Right ventricle myocardium inferior (tissue), 1 donor: ENCODE measurements around the gene CDH23. TPM values are rescaled to one million over a fixed set of nuclear protein-coding genes. Genes with fewer than 3 reads are reported as not detected.
A peak's percentile ranks its signal among the peaks of the same experiment; 100 is the strongest.

Source experiments
- ATAC-seq: fragments of 200-7000 bp; cut with Tn5 transposase; one replicate; pipeline ENCODE4 v1.9.1; 2020; ENCODE audit warnings: mild to moderate bottlenecking, moderate library complexity
- DNase-seq: peaks from one replicate; pipeline ENCODE4 v3.0.0; 2021; ENCODE audit errors: missing footprints
- intact Hi-C: fragments of 100-400 bp; cut with DNase I; formaldehyde crosslinking; loops from one replicate; pipeline ENCODE4 v1.11.0; 2022
- total RNA-seq: library from RNA; stranded (reverse); fragmentation: NEBNext Ultra II Directional; extraction: Animal tissue kit (Norgen Biotek cat#: 25700); gene quantifications from one replicate; pipeline ENCODE4 v1.2.1, GENCODE V29; 2021
- donor health status: DM: no; HTN: yes; CAD: no; lungs with severe emphysema.

CDH23 gene
- total RNA-seq, 1 donor from 2014 or later, result 4.8 TPM

DNA sequence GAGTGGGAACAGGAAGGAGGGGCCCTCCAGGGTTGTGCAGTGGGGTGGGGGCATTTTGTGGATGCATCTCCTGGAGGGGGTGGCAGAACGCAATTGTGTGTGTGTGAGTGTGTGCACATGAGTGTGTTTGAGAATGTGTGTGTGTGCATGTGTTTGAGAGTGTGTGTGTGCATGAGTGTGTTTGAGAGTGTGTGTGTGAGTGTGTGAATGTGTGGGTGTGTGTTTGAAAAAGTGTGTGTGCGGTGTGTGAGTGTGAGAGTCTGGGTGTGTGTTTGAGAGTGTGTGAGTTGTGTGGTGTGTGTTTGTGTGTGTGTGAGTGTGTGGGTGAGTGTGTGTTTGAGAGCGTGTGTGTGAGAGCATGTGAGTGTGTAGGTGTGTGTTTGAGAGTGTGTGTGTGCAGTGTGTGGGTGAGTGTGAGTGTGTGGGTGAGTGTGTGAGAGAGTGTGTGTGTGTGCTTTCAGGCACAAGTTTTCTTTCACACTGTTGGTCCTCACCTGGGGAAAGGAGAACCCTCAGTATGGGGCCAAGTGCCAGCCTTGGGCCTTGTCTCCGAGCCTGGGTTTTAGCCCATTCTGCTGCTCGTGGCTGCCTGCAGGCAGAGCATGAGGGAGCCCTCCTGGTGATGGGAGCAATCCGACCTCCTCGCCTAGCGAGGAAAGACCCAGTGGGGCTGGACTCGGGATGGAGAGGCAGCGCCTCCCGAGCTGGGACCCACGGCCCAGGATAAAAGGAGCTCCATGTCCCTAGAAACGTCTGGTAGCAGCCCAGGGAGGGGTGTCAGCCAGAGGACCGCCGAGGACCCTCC lies 35.6 kb downstream of the CDH23 start:
- no peak for DNase-seq
- intact Hi-C loops, result no loop called here
- ATAC-seq, result no peak

DNA sequence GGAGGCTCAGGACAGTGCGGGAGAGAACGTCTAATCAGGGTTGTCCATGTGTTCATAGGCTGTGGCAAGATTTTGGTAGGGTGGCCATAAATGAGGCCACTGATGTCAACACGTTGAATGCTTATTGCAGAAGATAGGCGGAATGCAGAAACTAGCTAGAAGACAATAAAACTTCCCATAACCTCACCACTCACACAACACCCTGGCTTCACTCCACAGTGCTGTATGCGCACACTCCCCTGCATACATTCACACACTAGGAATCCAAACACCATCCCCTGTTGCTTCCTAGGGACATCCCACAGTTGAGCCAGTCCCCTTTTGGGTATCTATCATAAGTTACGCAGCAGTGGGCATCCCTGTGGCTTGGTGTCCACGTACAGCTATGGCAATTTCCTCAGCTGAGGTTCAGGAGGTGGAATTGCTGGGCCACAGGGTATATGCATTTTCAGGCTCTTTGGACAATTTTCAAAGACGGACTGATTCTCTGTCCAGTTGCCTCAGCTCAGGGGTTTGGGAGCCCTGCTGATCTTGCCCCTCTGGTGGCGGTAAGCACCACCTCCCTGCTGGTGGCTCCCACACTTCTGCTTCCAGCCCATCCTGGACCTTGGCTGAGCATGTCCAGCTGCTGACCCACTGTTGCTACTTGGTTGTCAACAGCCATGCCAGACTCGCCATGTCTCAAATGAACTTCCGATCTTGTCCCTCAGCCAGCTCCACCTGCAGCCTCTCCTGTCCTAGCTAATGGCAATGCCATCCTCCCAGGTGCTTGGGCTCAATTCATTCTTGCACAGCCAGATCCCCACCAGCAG lies 36.4 kb downstream of the CDH23 start:
- ATAC-seq, result no peak
- no peak for DNase-seq
- intact Hi-C loops, result no loop called here

DNA sequence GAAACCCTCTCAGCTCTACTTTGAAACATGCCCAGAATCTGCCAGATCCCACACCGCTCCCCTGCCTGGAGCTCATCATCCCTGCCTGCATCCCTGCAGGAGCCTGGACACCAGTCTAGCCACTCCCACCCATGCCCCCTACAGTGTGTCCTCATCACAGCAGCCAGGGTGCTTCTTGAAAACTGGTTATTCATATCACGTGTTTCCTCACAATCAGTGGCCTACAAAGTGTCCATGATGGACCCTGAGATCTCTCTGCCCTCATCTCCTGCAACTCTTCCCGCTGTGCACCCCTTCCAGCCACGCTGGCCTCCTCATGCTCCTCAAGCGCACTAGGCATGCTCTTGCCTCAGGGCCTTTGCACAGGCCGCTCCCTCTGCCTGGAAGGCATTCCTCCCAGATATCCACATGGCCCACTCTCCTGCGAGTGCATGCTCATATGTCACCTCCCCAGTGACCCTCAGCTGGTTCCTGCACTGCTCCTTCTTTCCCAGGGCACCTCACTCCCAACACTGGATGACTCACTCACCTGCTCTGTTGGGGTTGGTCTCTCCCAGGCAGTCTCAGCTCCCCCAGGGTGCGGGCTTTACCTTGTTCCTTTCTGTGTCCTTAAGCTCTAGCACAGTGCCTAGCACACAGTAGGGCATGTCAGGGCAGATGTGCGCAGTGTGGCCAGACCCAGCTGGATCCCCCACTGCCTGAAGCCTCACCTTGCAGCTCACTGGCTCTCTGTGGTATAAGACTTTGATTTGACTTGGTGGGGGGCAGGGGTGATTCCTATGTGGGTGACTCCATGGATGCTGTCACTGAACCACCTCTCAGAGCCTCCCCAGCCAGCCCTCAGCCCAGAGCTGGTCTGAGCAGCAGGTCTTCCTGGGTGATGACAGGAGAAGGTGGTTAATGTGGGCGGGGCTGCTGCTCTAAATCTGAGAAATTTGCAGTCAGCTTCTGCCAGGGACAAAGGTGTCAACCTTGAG lies 37.3 kb downstream of the CDH23 start:
- no peak for DNase-seq
- ATAC-seq, result no peak
- intact Hi-C loops, result no loop called here

DNA sequence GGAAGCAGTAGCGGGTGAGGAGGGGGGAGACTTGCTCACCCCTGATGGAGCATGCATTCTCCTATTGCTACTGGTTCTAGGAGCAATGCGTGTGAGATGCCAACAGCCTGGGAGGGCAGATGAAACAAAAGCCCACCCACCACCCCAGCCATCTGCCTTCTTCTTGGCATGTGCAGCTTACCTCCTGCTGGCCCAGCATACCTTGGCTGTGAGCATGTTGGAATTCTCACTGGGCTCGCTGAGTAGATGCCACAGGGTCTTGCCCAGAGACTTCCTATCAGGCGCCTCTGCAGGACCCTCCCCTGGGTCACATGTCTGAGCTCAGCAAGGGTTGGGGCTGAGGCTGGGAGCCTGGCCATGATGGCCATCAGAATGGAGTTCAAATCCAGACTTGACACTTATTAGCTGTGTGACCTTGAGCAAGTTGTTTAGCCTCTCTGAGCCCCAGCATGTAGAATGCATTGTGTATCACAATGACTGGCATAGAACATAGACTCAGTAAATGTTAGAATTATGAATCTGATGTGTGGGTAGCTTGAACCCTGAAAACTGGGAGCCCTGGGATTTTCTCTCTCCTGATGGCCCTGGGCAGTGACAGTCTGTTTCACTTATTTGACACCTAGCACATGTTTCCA lies 38.2 kb downstream of the CDH23 start:
- intact Hi-C loops, result no loop called here
- ATAC-seq (no peak), DNase-seq (no peak)

DNA sequence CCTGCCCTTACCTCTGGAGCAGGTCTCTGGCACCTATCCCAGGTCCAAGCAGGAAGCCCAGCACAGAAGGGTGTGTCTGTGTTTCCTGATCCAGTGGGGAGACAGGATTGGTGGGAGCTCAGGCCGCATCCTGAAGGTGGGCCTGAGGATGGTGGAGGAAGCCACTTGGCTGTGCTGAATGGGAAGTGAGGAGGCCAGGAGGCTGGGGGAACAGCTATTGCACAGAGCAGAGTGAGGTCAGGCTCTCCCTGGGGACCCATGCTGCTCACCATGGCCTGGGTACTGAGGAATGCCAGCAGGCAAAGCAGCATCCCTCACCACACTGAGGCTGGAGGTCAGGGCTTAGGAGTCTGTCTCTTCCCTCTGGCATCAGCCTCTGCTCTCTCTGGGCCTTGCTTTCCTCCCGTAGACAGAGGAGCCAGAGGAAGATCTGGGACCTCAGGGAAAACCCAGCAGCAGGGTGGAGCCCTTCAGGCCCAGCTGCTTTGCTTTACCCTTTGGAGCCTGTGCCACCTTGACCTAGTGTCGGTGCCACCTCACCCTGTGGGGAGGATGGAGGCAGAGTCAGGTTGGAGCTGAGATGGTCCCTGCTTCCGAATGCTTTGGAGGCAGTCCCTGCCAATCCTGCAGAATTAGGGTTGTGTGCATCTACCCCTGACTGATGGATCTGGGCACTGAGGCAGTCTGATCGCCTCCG lies 39.0 kb downstream of the CDH23 start:
- ATAC-seq (peak; percentile 20), DNase-seq (no peak)
- intact Hi-C loops, result no loop called here

DNA sequence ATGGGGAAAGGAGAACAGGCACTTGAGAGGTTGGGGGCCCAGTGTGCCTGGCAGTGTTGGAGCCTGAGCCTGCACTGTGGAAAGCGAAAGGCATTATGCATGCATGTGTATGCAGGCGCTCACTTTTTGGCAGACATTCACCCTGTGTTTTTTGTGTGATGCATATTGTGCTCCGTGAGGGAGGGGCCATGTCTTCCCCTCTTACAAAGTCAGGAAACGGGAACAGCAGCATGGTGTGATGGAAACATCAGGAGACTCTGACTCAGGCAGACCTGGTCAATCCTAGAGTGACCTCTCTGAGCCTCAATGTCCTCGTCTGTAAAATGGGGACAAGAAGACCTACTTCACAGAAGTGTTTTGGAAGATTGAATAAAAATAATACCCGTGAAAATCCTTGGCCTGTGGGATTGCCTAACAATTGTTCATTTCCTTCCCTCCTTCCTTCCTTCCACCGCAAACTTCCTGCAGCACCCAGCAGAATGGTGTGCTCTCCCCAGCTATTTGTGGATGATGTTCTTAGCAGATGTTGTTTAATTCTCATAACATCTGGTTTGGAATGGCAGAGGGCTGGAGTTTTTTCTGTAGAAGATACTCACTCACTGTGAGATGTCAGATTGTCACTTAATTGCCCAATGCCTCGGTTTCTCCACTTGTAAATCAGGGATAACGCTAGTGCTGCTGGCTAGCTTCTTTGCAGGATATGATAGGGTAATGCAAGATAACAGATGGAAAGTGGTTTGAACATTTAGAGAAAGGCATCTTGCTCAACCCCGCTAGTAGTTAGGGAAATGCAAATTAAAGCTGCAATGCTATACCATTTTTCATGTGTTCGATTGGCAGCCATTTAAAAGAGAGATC lies 39.8 kb downstream of the CDH23 start:
- DNase-seq (no peak), ATAC-seq (no peak)
- intact Hi-C loops, result no loop called here

DNA sequence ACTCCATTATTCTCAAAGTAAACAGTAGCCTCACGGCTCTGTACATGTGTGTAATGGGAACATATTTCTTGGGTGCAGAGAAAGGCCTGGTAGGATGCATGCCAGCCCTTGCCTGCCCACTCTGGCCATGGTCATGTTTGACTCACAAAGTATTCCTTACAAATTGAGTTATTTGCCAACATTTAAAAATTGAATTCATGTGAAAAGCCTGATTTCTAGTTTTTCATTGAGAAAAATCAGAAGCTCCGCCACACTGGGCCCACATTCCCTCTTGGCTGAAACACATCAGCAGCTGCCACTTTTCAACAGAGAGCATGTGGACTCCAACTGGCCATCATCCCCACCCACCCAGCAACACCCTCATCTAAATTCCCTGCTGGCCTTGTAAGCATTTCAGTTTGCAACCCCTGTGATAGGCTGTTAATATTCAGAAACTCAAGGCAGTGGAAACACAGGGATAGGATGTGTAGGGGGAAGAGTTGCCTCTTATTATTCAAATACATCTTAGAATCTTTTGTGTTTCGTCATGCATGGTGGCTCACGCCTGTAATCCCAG lies 40.9 kb downstream of the CDH23 start:
- DNase-seq (no peak), ATAC-seq (peak; percentile 65)
- intact Hi-C loops, result no loop called here

DNA sequence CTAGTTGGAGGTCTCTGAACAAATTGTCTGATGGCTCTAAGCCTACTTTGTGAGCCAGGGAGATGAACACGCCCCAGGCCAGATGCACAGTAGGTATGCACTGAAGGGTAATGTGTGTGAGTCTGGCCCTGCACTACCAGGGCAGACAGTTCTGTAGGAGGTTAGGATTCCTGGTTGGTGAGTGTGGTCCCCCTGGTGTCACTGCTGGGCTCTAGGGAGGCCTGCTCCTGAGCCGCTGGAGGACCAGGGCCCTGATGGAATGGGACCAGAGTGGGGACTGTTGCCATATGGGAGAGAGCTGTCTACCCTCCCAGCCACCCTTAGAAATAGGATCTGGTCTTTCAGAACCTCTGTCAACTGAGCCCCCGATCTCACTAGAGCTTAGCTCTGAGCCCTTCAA lies 42.0 kb downstream of the CDH23 start:
- intact Hi-C loops, result no loop called here
- no peak for DNase-seq

DNA sequence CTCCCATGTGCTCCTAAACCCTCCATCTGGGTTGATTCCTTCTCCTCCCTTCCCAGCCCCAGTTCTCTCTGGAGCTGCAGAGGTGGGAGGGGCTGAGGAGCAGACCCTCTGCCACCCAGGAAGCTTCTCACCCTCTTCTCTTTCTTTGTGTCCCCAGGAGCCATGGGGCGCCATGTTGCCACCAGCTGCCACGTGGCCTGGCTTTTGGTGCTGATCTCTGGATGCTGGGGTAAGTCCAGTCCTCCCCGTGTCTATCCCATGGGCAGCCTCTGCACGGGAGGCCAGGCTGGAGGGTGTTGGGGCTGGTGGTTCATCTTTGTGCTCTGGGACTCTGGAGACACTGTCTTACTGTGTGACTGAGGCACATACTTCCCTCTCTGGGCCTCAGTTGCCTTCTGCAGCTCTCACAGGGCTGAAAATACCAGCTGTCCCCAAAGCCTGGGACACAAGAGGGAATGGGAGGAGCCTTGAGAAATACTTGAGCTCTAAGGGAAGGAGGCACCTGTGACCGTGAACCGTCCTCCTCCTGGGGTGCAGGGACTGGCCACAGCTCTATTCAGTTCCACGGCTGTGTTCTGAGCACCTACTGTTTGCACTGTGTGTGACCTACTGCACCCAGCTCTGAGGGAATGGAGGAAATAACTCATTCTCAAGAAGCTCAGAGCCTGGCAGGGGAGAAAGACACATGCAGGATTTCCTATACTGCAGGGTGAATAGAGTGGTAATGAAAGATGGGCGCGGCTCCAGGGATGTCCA lies 43.1 kb downstream of the CDH23 start:
- intact Hi-C loops, result no loop called here
- no peak for ATAC-seq
- DNase-seq, result no peak

More for the DNA sequence above, 42.0 kb downstream of the CDH23 start:
- no peak for ATAC-seq

DNA sequence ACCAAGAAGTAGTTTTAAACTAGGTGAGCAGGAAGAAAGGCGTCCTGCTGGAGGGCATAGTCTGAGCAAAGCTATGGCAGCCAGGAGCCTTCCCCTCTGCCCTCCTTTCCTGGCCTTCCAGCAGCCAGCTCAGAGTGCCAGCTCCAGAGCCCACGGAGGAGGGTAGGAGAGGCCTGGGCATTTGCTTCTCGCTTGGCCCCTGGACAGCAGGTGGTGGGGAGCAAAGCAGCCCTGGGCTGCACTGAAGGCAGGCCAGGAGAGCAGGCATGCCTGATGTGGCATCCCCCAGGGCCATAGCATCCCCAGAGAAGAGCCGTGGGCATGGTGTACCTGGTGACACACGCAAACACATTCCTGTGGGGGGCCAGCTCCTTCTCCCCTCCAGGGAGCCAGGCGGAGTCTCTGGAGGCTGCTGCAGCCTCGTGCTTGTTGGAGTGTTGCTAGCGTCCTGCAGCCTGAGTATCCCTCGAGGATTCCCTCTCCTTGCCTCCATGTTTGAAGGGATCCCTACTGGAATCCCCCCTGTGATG lies 43.9 kb downstream of the CDH23 start:
- DNase-seq (no peak), ATAC-seq (no peak)
- intact Hi-C loops, result no loop called here

DNA sequence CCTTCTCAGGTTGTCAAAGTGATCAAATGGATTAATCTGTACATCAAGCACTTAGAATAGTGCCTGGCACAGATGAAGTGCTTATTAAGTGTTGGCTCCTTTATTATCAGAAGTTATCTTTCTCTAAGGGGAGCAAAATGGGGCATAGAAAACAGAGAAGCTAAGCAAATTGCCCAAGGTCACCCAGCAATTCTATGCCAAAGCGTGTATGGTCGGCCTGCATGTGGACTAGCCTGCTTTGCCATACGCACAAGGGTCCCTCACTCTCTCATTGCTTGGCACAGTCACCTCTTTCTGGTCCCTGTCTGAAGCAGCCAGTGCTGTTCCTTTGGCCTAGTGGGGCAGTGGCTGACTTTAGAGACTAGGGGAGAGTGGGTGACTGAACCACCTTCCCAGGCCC lies 45.3 kb downstream of the CDH23 start:
- DNase-seq (no peak), ATAC-seq (no peak)
- intact Hi-C loops, result no loop called here

DNA sequence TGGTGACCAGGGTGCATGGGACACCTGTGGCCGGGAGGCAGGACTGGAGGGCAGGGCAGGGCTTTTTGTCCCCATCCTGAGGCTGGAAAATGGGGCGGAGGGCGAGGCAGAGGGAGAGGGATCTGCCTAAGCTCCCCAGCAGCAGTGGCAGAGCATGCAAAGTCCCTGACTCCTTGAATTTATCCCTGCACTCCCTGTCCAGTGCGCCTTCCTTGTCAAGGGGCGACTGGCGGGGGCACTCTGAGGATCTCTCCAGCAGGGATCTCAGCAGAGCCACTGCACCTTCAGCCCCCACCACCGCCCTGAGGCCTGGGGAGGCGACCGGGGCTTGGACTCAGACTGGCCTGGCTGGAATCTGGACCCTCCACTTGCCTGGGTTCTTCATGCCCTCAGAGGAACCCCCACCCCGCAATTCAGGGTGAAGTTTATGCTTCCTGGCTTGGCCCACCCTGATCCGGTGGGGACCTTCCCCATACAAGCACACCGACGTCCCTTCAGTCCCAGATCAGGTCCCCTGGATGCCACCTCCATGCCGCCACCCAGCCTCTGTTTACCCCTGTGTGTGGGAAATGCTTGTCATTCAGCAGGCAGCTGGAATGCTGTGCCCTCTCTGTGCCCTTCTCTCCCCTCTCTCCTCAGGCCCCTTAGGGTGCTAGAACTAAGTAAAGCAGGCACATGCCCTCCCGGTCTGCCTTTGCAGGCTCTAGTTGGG lies 46.3 kb downstream of the CDH23 start:
- intact Hi-C loops, result no loop called here
- ATAC-seq, result no peak

DNA sequence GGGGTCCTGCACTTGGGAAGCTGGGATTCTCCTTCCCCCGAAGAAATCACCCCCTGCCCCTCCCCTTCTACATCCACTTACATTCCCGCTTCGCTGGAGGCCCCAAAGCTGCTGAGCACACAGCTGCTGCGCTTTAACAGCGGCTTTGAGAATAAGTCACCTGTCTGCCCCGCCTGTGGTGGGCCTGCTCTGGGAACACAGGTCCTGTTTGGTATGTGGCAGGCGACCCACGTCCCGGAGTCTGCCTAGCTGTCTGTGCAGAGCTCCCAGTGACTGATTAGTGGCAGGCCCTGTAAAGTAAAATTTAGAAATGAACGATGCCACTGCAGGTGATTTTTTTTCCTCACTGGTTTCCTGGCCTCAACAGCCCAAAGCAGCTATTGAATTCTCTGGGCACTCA lies 47.0 kb downstream of the CDH23 start:
- ATAC-seq (no peak), DNase-seq (peak; percentile 32)
- intact Hi-C loops, result no loop called here

More for the DNA sequence above, 46.3 kb downstream of the CDH23 start:
- DNase-seq, result no peak

DNA sequence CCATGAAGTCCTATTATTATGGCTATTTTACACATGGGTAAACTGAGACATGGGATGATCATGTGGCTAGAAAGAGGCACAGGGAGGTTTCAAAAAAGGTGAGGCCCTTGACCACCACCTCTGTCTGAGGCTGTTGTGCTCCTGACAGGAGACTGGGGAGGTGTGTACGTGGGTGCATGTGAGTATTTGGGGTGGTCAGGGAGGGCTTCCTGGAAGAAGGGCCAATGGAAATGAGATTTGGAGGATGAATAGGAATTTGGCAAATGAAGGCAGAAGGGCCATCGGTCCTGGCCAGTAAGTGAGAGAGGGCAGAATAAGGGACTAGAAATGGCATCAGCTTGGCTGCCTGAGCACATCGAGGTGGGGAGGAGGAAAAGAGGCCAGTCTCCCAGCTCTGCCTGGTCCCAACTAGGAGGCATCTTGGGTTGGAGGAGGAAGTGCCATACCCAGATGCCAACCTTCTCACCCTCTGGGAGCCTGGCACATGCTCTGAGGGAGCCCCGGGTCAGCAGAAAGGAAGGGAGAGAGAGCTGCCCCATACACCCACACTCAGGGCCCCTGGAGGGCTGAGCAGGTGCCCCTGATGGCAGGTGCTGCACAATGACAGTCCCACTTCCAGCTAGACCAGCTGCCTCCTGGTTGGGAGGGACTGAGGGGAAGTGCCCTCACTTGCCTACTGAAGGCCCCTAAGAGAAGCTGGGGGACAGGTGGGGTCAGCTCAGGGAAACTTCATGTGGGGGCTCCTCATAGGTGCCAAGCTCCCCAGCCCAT lies 47.7 kb downstream of the CDH23 start:
- intact Hi-C loops, result no loop called here
- peak; percentile 32 for DNase-seq
- no peak for ATAC-seq

DNA sequence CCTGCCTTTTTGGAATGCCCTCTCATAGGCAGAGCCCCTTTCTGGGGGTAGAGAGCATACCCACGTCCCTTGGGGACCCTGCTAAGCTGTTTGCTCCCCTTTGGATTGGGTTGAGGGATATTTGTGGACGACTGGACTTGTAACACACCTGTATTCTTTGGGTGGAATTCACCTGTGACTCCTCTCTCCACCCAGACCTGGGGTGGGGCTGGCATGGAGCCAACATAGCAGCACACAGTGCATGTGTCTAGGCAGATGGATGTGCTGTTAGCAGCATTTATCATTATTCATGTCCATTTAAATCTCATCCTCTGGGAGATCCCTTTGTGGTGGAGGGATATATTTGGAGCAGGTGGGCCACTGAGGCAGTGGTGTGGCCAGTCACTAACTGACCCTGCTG lies 51.0 kb downstream of the CDH23 start:
- ATAC-seq (no peak), DNase-seq (peak; percentile 17)
- intact Hi-C loops, result no loop called here
